ENCODE measurements around the gene LCN2. TPM values are rescaled to one million over a fixed set of nuclear protein-coding genes. Genes with fewer than 3 reads are reported as not detected.
A peak's percentile ranks its signal among the peaks of the same experiment; 100 is the strongest.

The LCN2 gene
- total and polyA plus RNA-seq, 2 experiments from 2014 or later = 2.0 TPM; not detected in 1

DNA sequence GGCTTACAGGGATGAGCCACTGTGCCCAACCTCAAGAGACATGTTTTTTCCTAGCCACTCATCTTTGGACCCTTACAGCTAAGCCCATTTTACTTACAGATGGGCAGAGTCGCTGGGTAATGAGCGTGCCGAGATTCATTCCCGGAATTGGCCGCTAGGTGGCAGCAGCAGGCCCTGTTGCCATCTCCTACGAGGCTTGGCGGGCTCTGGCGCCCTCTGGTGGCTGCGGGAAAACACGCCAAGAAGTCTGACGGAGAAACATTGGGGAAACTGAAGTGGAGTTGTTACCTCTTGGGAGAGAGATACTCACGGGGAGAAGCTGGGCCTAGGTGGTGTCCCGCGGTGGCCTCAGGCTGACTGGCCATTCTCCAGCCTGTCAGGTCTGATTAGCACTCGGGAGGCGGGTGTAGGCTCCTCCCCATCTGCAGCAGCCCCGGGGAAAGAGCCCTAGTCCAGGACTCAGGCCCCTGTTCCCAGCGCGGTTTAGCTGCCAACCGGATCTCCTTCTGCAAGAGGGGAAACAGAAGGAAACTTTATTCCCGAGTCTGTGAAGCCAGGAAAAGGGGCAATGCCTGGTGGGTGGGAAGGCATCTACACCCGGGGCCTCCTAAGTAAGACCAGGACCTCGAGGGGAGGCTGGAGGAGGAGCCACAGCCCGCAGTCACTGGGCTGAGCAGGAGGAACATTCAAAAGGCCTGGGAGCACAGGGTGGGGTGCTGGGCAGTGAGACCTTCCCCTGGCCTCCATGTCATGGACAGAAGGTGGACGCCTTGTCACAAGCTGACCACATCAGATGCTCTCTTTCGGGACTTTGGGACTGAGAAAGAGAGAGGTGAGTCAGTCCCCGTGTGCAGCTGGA, 31.4 kb upstream of the LCN2 start:
- H3K27ac Mint-ChIP-seq = no peak overlapping the region
- H4K20me1 ChIP-seq (replicated peaks; ENCODE audit: insufficient read depth) = peaks cover 5% of the 10 kb centered on the region; the same call in 1 of the 2 replicates
- H3F3A ChIP-seq (replicated peaks; ENCODE audit: low read depth) = peaks cover 7% of the 10 kb centered on the region; the same call in 1 of the 2 replicates
- no peaks in the 10 kb centered on the region for H3K9me3 Mint-ChIP-seq
- H3K4me1 Mint-ChIP-seq = peaks cover 10% of the 10 kb centered on the region
- no peak overlapping the region for H3K27ac ChIP-seq (ENCODE audit: low read depth)
- H3K27me3 ChIP-seq (ENCODE audit: insufficient read depth) = no peaks in the 10 kb centered on the region
- H3K4me1 ChIP-seq (ENCODE audit: insufficient read depth) = peaks cover 6% of the 10 kb centered on the region; the same call in 1 of the 2 replicates
- no peaks in the 10 kb centered on the region for H3K36me3 ChIP-seq (ENCODE audit: insufficient read depth)
- peaks cover 28% of the 10 kb centered on the region for H3K36me3 Mint-ChIP-seq (ENCODE audit: low read depth)
- peaks cover 19% of the 10 kb centered on the region for H3K27me3 Mint-ChIP-seq (ENCODE audit: insufficient read depth, low read depth, poor library complexity)
- H3K79me2 ChIP-seq (replicated peaks; ENCODE audit: insufficient read depth) = no peaks in the 10 kb centered on the region
- H3K4me3 Mint-ChIP-seq = peak overlapping the region; percentile 59
- TF ChIP-seq POLR2AphosphoS5 (IDR thresholded peaks at IDR 0.05; ENCODE audit: low read depth) = no peak
- TF ChIP-seq, protein P1, sequence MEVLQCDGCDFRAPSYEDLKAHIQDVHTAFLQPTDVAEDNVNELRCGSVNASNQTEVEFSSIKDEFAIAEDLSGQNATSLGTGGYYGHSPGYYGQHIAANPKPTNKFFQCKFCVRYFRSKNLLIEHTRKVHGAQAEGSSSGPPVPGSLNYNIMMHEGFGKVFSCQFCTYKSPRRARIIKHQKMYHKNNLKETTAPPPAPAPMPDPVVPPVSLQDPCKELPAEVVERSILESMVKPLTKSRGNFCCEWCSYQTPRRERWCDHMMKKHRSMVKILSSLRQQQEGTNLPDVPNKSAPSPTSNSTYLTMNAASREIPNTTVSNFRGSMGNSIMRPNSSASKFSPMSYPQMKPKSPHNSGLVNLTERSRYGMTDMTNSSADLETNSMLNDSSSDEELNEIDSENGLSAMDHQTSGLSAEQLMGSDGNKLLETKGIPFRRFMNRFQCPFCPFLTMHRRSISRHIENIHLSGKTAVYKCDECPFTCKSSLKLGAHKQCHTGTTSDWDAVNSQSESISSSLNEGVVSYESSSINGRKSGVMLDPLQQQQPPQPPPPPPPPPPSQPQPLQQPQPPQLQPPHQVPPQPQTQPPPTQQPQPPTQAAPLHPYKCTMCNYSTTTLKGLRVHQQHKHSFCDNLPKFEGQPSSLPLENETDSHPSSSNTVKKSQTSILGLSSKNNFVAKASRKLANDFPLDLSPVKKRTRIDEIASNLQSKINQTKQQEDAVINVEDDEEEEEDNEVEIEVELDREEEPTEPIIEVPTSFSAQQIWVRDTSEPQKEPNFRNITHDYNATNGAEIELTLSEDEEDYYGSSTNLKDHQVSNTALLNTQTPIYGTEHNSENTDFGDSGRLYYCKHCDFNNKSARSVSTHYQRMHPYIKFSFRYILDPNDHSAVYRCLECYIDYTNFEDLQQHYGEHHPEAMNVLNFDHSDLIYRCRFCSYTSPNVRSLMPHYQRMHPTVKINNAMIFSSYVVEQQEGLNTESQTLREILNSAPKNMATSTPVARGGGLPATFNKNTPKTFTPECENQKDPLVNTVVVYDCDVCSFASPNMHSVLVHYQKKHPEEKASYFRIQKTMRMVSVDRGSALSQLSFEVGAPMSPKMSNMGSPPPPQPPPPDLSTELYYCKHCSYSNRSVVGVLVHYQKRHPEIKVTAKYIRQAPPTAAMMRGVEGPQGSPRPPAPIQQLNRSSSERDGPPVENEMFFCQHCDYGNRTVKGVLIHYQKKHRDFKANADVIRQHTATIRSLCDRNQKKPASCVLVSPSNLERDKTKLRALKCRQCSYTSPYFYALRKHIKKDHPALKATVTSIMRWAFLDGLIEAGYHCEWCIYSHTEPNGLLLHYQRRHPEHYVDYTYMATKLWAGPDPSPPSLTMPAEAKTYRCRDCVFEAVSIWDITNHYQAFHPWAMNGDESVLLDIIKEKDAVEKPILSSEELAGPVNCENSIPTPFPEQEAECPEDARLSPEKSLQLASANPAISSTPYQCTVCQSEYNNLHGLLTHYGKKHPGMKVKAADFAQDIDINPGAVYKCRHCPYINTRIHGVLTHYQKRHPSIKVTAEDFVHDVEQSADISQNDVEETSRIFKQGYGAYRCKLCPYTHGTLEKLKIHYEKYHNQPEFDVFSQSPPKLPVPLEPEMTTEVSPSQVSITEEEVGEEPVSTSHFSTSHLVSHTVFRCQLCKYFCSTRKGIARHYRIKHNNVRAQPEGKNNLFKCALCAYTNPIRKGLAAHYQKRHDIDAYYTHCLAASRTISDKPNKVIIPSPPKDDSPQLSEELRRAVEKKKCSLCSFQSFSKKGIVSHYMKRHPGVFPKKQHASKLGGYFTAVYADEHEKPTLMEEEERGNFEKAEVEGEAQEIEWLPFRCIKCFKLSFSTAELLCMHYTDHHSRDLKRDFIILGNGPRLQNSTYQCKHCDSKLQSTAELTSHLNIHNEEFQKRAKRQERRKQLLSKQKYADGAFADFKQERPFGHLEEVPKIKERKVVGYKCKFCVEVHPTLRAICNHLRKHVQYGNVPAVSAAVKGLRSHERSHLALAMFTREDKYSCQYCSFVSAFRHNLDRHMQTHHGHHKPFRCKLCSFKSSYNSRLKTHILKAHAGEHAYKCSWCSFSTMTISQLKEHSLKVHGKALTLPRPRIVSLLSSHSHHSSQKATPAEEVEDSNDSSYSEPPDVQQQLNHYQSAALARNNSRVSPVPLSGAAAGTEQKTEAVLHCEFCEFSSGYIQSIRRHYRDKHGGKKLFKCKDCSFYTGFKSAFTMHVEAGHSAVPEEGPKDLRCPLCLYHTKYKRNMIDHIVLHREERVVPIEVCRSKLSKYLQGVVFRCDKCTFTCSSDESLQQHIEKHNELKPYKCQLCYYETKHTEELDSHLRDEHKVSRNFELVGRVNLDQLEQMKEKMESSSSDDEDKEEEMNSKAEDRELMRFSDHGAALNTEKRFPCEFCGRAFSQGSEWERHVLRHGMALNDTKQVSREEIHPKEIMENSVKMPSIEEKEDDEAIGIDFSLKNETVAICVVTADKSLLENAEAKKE (CRISPR knock-in tag; IDR thresholded peaks at IDR 0.05) = no peak
- TF ChIP-seq NANOG (IDR thresholded peaks at IDR 0.05; ENCODE audit: borderline replicate concordance) = no peak
- TF ChIP-seq JUNB (IDR thresholded peaks at IDR 0.05; ENCODE audit: unreplicated experiment) = no peak
- peak; percentile 82 for TF ChIP-seq CREB1 (CRISPR knock-in tag; IDR thresholded peaks at IDR 0.05; ENCODE audit: low read depth)
- TF ChIP-seq ZNF331 (CRISPR knock-in tag; IDR thresholded peaks at IDR 0.05; ENCODE audit: low read depth) = no peak
- TF ChIP-seq EZH2 (IDR thresholded peaks at IDR 0.05; ENCODE audit: low read depth, unreplicated experiment) = no peak
- no peak for TF ChIP-seq ETS1 (IDR thresholded peaks at IDR 0.05)
- TF ChIP-seq EZH2phosphoT487 (IDR thresholded peaks at IDR 0.05; ENCODE audit: unreplicated experiment) = no peak
- TF ChIP-seq, protein P2, sequence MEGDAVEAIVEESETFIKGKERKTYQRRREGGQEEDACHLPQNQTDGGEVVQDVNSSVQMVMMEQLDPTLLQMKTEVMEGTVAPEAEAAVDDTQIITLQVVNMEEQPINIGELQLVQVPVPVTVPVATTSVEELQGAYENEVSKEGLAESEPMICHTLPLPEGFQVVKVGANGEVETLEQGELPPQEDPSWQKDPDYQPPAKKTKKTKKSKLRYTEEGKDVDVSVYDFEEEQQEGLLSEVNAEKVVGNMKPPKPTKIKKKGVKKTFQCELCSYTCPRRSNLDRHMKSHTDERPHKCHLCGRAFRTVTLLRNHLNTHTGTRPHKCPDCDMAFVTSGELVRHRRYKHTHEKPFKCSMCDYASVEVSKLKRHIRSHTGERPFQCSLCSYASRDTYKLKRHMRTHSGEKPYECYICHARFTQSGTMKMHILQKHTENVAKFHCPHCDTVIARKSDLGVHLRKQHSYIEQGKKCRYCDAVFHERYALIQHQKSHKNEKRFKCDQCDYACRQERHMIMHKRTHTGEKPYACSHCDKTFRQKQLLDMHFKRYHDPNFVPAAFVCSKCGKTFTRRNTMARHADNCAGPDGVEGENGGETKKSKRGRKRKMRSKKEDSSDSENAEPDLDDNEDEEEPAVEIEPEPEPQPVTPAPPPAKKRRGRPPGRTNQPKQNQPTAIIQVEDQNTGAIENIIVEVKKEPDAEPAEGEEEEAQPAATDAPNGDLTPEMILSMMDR (conservative IDR thresholded peaks at IDR 0.05; ENCODE audit: low read depth in 2 of 2) = peak; percentile 100
- no peak for TF ChIP-seq STAT1 (IDR thresholded peaks at IDR 0.05; ENCODE audit: unreplicated experiment)
- no peak for TF ChIP-seq ZNF114 (CRISPR knock-in tag; IDR thresholded peaks at IDR 0.05)
- no peak for TF ChIP-seq REST (IDR thresholded peaks at IDR 0.05; ENCODE audit: unreplicated experiment)
- peak overlapping the region; percentile 72 for H3K4me2 ChIP-seq
- peak; percentile 90 for ATAC-seq
- H3K4me3 ChIP-seq = peak overlapping the region; percentile 45
- DNase-seq (ENCODE audit: low spot score) = peak; percentile 94
- no peak overlapping the region for H2AFZ ChIP-seq
- no peaks in the 10 kb centered on the region for H3K9me2 ChIP-seq (ENCODE audit: insufficient read depth)

All from GM23338 (cell line).